CD4-positive, alpha-beta memory T cell (primary cell): ENCODE measurements around the gene BLVRA. TPM values are rescaled to one million over a fixed set of nuclear protein-coding genes. Genes with fewer than 3 reads are reported as not detected.

Experiments
- CTCF ChIA-PET: fragments of 350-600 bp; sonication (Branson Sonifier 250); formaldehyde crosslinking; loops from one replicate; lab custom pipeline; 2021; ENCODE audit warnings: inconsistent platforms; ENCODE audit not compliant: partially characterized antibody; lab: Charles Lee
- POLR2A ChIA-PET: fragments of 350-600 bp; sonication (Branson Sonifier 250); formaldehyde crosslinking; loops from one replicate; lab custom pipeline; 2021; ENCODE audit not compliant: partially characterized antibody; lab: Charles Lee
- DNase-seq, 5 donors: peaks; one replicate each; pipeline versions ENCODE4 v3.0.0 to v3.0.0-alpha.2; 2020 to 2022; ENCODE audit warnings: mixed read lengths in 1 of 5
- H3K27ac ChIP-seq: one replicate; pipeline ENCODE4 v1.7.0; 2013; ENCODE audit warnings: low read depth, low read length
- H3K27me3 ChIP-seq: 2 replicates; pipeline ENCODE4 v1.7.0; 2013; ENCODE audit warnings: mild to moderate bottlenecking, low read length, moderate library complexity; ENCODE audit not compliant: insufficient read depth
- H3K36me3 ChIP-seq: 2 replicates; pipeline ENCODE4 v1.7.0; 2013; ENCODE audit warnings: mild to moderate bottlenecking, low read length, moderate library complexity; ENCODE audit not compliant: insufficient read depth
- H3K4me1 ChIP-seq: 2 replicates; pipeline ENCODE4 v1.7.0; 2013; ENCODE audit warnings: mild to moderate bottlenecking, low read length, moderate library complexity; ENCODE audit not compliant: insufficient read depth
- H3K4me3 ChIP-seq, 2 donors: one replicate each; pipeline ENCODE4 v1.7.0; 2013; ENCODE audit warnings: low read length in 2 of 2, mild to moderate bottlenecking in 1 of 2
- H3K9me3 ChIP-seq, 2 donors: one replicate each; pipeline ENCODE4 v1.7.0; 2013; ENCODE audit warnings: low read length in 2 of 2, control low read depth in 1 of 2; ENCODE audit not compliant: control insufficient read depth in 1 of 2
- H3K27ac Mint-ChIP-seq, 7 donors: one replicate each; pipeline ENCODE4 v1.8.0; 2020 to 2021; ENCODE audit warnings: mixed read lengths in 7 of 7, mild to moderate bottlenecking in 6 of 7, inconsistent platforms in 3 of 7, moderate library complexity in 3 of 7
- H3K27me3 Mint-ChIP-seq, 2 donors: one replicate each; pipeline ENCODE4 v1.8.0; 2020 to 2021; ENCODE audit warnings: mixed read lengths in 2 of 2
- H3K36me3 Mint-ChIP-seq, 2 donors: one replicate each; pipeline ENCODE4 v1.8.0; 2020 to 2021; ENCODE audit warnings: mixed read lengths in 2 of 2, inconsistent platforms in 1 of 2, mild to moderate bottlenecking in 1 of 2
- H3K4me1 Mint-ChIP-seq, 4 donors: one replicate each; pipeline ENCODE4 v1.8.0; 2020 to 2021; ENCODE audit warnings: mixed read lengths in 4 of 4, mild to moderate bottlenecking in 1 of 4
- H3K4me3 Mint-ChIP-seq, 8 donors: one replicate each; pipeline ENCODE4 v1.8.0; 2020 to 2021; ENCODE audit warnings: mixed read lengths in 8 of 8, mild to moderate bottlenecking in 7 of 8, moderate library complexity in 6 of 8, inconsistent platforms in 3 of 8
- H3K9me3 Mint-ChIP-seq, 8 donors: one replicate each; pipeline ENCODE4 v1.8.0; 2020 to 2021; ENCODE audit warnings: mixed read lengths in 8 of 8, mild to moderate bottlenecking in 5 of 8, inconsistent platforms in 3 of 8, moderate library complexity in 1 of 8
- intact Hi-C: fragments of 100-400 bp; cut with micrococcal nuclease; formaldehyde crosslinking; loops from one replicate; pipeline ENCODE4 v1.15.1; 2023
- polyA plus RNA-seq, 2 donors: library from polyadenylated mRNA; unstranded; fragments of 300-500 nt; fragmentation: Illumina TruSeq; gene quantifications; one replicate each; pipeline ENCODE4 v1.2.3, GENCODE V29; 2021
- total RNA-seq, 2 experiments: library from RNA; stranded (reverse); gene quantifications; one replicate each; pipeline ENCODE4 v1.2.3, GENCODE V29; 2021

The BLVRA gene
- total and polyA plus RNA-seq, 4 experiments from 2014 or later: 18.1 to 105 (median 45.7) TPM

- intact Hi-C loops: no loop called here
- Histone ChIP-seq H3K27me3 (no peaks in the 10 kb centered on the region), H3K36me3 (no peaks in the 10 kb centered on the region), H3K27ac (no peak overlapping the region), H3K4me1 (no peaks in the 10 kb centered on the region), H3K4me3 (no peak overlapping the region), H3K9me3 (no peaks in the 10 kb centered on the region)
- no peak overlapping the region for H3K27ac Mint-ChIP-seq
- peaks cover 0 to 1% (median 0%) of the 10 kb centered on the region in 4 donors for H3K4me1 Mint-ChIP-seq
- CTCF ChIA-PET: no interaction called here
- no peaks in the 10 kb centered on the region for H3K9me3 Mint-ChIP-seq
- no peaks in the 10 kb centered on the region for H3K36me3 Mint-ChIP-seq
- H3K27me3 Mint-ChIP-seq: peaks cover 1 to 2% of the 10 kb centered on the region in 2 donors
- POLR2A ChIA-PET: no interaction called here
- no peak for DNase-seq
- no peak overlapping the region for H3K4me3 Mint-ChIP-seq
Observed at GRCh38 chr7:43747328-43748105, 11.0 kb upstream of the BLVRA start.

- no peaks in the 10 kb centered on the region for H3K4me1 ChIP-seq
- H3K27ac Mint-ChIP-seq: no peak overlapping the region
- no peaks in the 10 kb centered on the region for H3K9me3 Mint-ChIP-seq
- peaks cover 1 to 2% of the 10 kb centered on the region in 2 donors for H3K27me3 Mint-ChIP-seq
- ChIA-PET CTCF (interaction anchor here (1.0 kb wide), 1 partner anchor 167 kb away, joined by 4 read pairs; the partner anchor contains the start of gene STK17A), POLR2A (interaction anchor here (1.5 kb wide), 1 partner anchor 9 kb away, joined by 5 read pairs; the partner anchor contains the start of gene BLVRA)
- H3K9me3 ChIP-seq: no peaks in the 10 kb centered on the region
- H3K36me3 ChIP-seq: no peaks in the 10 kb centered on the region
- no peak for DNase-seq
- H3K4me3 ChIP-seq: no peak overlapping the region
- intact Hi-C loops: no loop called here
- no peaks in the 10 kb centered on the region for H3K36me3 Mint-ChIP-seq
- H3K27ac ChIP-seq: no peak overlapping the region
- no peaks in the 10 kb centered on the region for H3K27me3 ChIP-seq
- no peak overlapping the region for H3K4me3 Mint-ChIP-seq
- peaks cover 0 to 1% (median 0%) of the 10 kb centered on the region in 4 donors for H3K4me1 Mint-ChIP-seq
Observed at GRCh38 chr7:43749383-43749940, 9.0 kb upstream of the BLVRA start.

GRCh38 chr7:43750016-43750887 is 8.2 kb upstream of the BLVRA start:
- Mint-ChIP-seq H3K27ac (no peak overlapping the region), H3K36me3 (no peaks in the 10 kb centered on the region), H3K27me3 (peaks cover 1 to 2% of the 10 kb centered on the region in 2 donors), H3K9me3 (no peaks in the 10 kb centered on the region), H3K4me1 (peaks cover 0 to 1% (median 0%) of the 10 kb centered on the region in 4 donors), H3K4me3 (no peak overlapping the region)
- Histone ChIP-seq H3K27me3 (no peaks in the 10 kb centered on the region), H3K4me1 (no peaks in the 10 kb centered on the region), H3K36me3 (no peaks in the 10 kb centered on the region), H3K27ac (no peak overlapping the region), H3K4me3 (no peak overlapping the region), H3K9me3 (no peaks in the 10 kb centered on the region)
- ChIA-PET POLR2A (interaction anchor here (1.5 kb wide), 1 partner anchor 8 kb away, joined by 5 read pairs; the partner anchor contains the start of gene BLVRA), CTCF (interaction anchor here (0.7 to 0.8 kb wide), 2 partner anchors 14 to 88 kb away, joined by 3 to 4 read pairs; no protein-coding TSS in a partner anchor)
- intact Hi-C loops: no loop called here
- no peak for DNase-seq

GRCh38 chr7:43752411-43752810 is 6.1 kb upstream of the BLVRA start:
- H3K27ac Mint-ChIP-seq: no peak overlapping the region
- Histone ChIP-seq H3K4me3 (no peak overlapping the region), H3K27ac (no peak overlapping the region), H3K4me1 (peaks cover 2% of the 10 kb centered on the region), H3K36me3 (no peaks in the 10 kb centered on the region), H3K27me3 (no peaks in the 10 kb centered on the region), H3K9me3 (no peaks in the 10 kb centered on the region)
- H3K9me3 Mint-ChIP-seq: no peaks in the 10 kb centered on the region
- peak overlapping the region in 2 of 8 donors; percentile 4 to 17 for H3K4me3 Mint-ChIP-seq
- DNase-seq: no peak
- H3K27me3 Mint-ChIP-seq: no peaks in the 10 kb centered on the region
- CTCF ChIA-PET: no interaction called here
- no peaks in the 10 kb centered on the region for H3K36me3 Mint-ChIP-seq
- H3K4me1 Mint-ChIP-seq: peaks cover under 1 to 8% (median 5%) of the 10 kb centered on the region in 4 donors
- POLR2A ChIA-PET: no interaction called here
- intact Hi-C loops: no loop called here

- H3K27me3 ChIP-seq: no peaks in the 10 kb centered on the region
- CTCF ChIA-PET: interaction anchor here (0.8 to 1.8 kb wide), 2 partner anchors 53 to 171 kb away, joined by 4 to 5 read pairs; partner anchors contain the start of gene STK17A
- H3K27me3 Mint-ChIP-seq: no peaks in the 10 kb centered on the region
- peaks cover 0 to 1% of the 10 kb centered on the region in 2 donors for H3K36me3 Mint-ChIP-seq
- no peak overlapping the region for H3K4me3 ChIP-seq
- peaks cover 9% of the 10 kb centered on the region for H3K4me1 ChIP-seq
- POLR2A ChIA-PET: no interaction called here
- H3K4me3 Mint-ChIP-seq: no peak overlapping the region
- no peak for DNase-seq
- peaks cover 7 to 15% (median 10%) of the 10 kb centered on the region in 4 donors for H3K4me1 Mint-ChIP-seq
- no peaks in the 10 kb centered on the region for H3K9me3 Mint-ChIP-seq
- no peak overlapping the region for H3K27ac ChIP-seq
- intact Hi-C loops: no loop called here
- H3K9me3 ChIP-seq: no peaks in the 10 kb centered on the region
- no peak overlapping the region for H3K27ac Mint-ChIP-seq
- no peaks in the 10 kb centered on the region for H3K36me3 ChIP-seq
Observed at GRCh38 chr7:43753271-43753810, 5.1 kb upstream of the BLVRA start.

GRCh38 chr7:43753843-43754242 is 4.6 kb upstream of the BLVRA start:
- Histone ChIP-seq H3K27me3 (no peaks in the 10 kb centered on the region), H3K4me1 (peaks cover 9% of the 10 kb centered on the region), H3K36me3 (no peaks in the 10 kb centered on the region), H3K27ac (no peak overlapping the region), H3K4me3 (no peak overlapping the region), H3K9me3 (no peaks in the 10 kb centered on the region)
- CTCF ChIA-PET: interaction anchor here (0.8 to 1.8 kb wide), 2 partner anchors 53 to 171 kb away, joined by 4 to 5 read pairs; partner anchors contain the start of gene STK17A
- POLR2A ChIA-PET: no interaction called here
- peaks cover 0 to 1% of the 10 kb centered on the region in 2 donors for H3K36me3 Mint-ChIP-seq
- no peak overlapping the region for H3K27ac Mint-ChIP-seq
- H3K4me1 Mint-ChIP-seq: peaks cover 7 to 15% (median 10%) of the 10 kb centered on the region in 4 donors
- no peak for DNase-seq
- intact Hi-C loops: no loop called here
- H3K9me3 Mint-ChIP-seq: no peaks in the 10 kb centered on the region
- H3K27me3 Mint-ChIP-seq: no peaks in the 10 kb centered on the region
- no peak overlapping the region for H3K4me3 Mint-ChIP-seq
